Sigmoid colon (tissue), 3 donors: ENCODE data around the gene BTNL2.

Source experiments
- POLR2A ChIP-seq, 2 donors: fragments of 450-650 bp; IDR thresholded peaks; one replicate each; pipeline ENCODE4 v1.6.1; 2016; ENCODE audit warnings: antibody characterized with exemption in 2 of 2, mild to moderate bottlenecking in 2 of 2, moderate library complexity in 2 of 2
- TF ChIP-seq, protein P1 (sequence below), 4 experiments: fragments of 450-650 bp in 3 of 4; fragments of 200-600 bp in 1 of 4; IDR thresholded peaks; one replicate each; pipeline ENCODE4 v1.5.1; 2016 to 2019; ENCODE audit warnings: antibody characterized with exemption in 4 of 4, mild to moderate bottlenecking in 3 of 4, moderate library complexity in 2 of 4

DNA sequence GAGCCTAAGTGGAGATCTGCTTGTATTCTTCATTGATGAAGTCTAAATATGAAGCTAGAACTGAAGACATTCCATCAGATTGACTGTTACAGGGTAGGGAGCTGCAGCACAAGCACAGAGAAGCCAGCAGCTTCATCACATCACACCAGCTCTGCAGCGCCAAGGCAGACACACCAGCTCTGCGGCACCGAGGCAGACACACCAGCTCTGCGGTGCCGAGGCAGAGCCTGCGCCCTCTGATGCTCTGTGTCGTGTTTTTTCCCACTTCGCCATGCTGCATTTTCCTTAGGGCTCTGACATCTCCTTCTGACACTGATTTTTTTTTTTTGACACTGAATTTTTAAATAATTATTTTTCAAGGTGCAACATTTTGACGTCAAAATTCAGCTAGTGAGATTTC is 784 bp downstream of the BTNL2 start:
- TF ChIP-seq, protein P1, sequence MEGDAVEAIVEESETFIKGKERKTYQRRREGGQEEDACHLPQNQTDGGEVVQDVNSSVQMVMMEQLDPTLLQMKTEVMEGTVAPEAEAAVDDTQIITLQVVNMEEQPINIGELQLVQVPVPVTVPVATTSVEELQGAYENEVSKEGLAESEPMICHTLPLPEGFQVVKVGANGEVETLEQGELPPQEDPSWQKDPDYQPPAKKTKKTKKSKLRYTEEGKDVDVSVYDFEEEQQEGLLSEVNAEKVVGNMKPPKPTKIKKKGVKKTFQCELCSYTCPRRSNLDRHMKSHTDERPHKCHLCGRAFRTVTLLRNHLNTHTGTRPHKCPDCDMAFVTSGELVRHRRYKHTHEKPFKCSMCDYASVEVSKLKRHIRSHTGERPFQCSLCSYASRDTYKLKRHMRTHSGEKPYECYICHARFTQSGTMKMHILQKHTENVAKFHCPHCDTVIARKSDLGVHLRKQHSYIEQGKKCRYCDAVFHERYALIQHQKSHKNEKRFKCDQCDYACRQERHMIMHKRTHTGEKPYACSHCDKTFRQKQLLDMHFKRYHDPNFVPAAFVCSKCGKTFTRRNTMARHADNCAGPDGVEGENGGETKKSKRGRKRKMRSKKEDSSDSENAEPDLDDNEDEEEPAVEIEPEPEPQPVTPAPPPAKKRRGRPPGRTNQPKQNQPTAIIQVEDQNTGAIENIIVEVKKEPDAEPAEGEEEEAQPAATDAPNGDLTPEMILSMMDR (IDR thresholded peaks at IDR 0.05): no peak
- TF ChIP-seq POLR2A (IDR thresholded peaks at IDR 0.05): no peak
